Measurements from ENCODE around the gene GPHN. TPM values are rescaled to one million over a fixed set of nuclear protein-coding genes. Genes with fewer than 3 reads are reported as not detected.

The GPHN gene
- total RNA-seq, 1 donor from 2014 or later = 28.5 TPM

DNA sequence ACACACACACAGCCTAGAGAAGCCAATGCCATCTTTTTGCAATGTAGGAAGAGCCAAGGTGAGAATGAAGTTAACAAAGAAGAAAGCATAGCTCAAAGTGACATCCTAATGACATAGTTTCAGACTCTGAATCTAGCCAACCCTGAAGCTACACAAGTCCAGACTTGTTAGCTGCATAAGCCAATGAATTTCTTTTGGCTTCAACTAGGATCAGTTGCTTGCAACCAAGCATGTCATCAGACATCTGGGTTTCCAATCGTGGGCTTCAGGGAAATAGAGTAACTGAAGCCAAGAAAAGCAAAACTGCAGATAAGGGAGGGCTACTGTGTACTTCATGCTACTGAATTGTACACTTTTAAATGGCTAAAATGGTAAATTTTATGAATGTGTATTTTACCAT lies 4.4 kb upstream of the GPHN start:
- Histone ChIP-seq H3K9me3 (no peaks in the 10 kb centered on the region), H3K4me1 (no peaks in the 10 kb centered on the region), H3K36me3 (no peaks in the 10 kb centered on the region), H3K4me3 (no peak overlapping the region), H3K27ac (no peak overlapping the region), H3K27me3 (no peaks in the 10 kb centered on the region)
- ATAC-seq (no peak), DNase-seq (no peak)
- intact Hi-C loops (cut with DNase I) = no loop called here
- TF ChIP-seq CTCF (IDR thresholded peaks at IDR 0.05) = no peak

- no peaks in the 10 kb centered on the region for H3K36me3 ChIP-seq
- DNase-seq (no peak), ATAC-seq (peak; percentile 23)
- no peaks in the 10 kb centered on the region for H3K9me3 ChIP-seq
- peaks cover 8% of the 10 kb centered on the region for H3K4me1 ChIP-seq
- intact Hi-C loops (cut with DNase I) = no loop called here
- no peaks in the 10 kb centered on the region for H3K27me3 ChIP-seq
- TF ChIP-seq CTCF (IDR thresholded peaks at IDR 0.05) = no peak
- peak overlapping the region; percentile 85 for H3K4me3 ChIP-seq
- peak overlapping the region; percentile 83 for H3K27ac ChIP-seq
Measured at GRCh38 chr14:66507181-66507721, 696 bp upstream of the GPHN start.

GRCh38 chr14:66508547-66508845 lies 549 bp downstream of the GPHN start:
- peak overlapping the region; percentile 85 for H3K4me3 ChIP-seq
- DNase-seq (no peak), ATAC-seq (no peak)
- H3K9me3 ChIP-seq = no peaks in the 10 kb centered on the region
- TF ChIP-seq CTCF (IDR thresholded peaks at IDR 0.05) = no peak
- no peaks in the 10 kb centered on the region for H3K36me3 ChIP-seq
- H3K4me1 ChIP-seq = peaks cover 10% of the 10 kb centered on the region
- H3K27me3 ChIP-seq = no peaks in the 10 kb centered on the region
- intact Hi-C loops (cut with DNase I) = no loop called here
- peak overlapping the region; percentile 83 for H3K27ac ChIP-seq

GRCh38 chr14:66508846-66509621 lies 1.1 kb downstream of the GPHN start:
- no peaks in the 10 kb centered on the region for H3K27me3 ChIP-seq
- peak; percentile 73 for DNase-seq

DNA sequence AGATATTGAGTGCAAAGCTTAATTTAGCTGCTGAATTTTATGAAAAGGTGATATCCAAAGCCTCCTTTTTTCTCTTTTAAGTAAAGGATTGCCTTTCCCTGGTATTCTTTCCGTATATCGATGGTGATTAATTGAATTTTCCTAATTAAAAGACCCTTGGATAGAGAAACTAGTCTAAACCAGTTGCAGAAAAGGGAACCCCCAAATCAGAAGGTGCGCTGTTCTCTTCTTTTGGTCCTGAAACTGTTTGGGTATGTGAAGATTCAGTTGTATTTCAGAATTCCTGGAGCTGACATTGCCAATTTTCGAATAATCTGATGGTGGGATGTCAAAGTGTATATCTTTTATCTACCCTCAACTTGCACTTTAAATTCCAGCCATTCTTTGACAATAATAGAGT lies 1.9 kb downstream of the GPHN start:
- ATAC-seq (no peak), DNase-seq (no peak)
- peaks cover 20% of the 10 kb centered on the region for H3K4me1 ChIP-seq
- H3K9me3 ChIP-seq = no peaks in the 10 kb centered on the region
- peak overlapping the region; percentile 85 for H3K4me3 ChIP-seq
- intact Hi-C loops (cut with DNase I) = no loop called here
- no peaks in the 10 kb centered on the region for H3K27me3 ChIP-seq
- no peaks in the 10 kb centered on the region for H3K36me3 ChIP-seq
- no peak overlapping the region for H3K27ac ChIP-seq
- TF ChIP-seq CTCF (IDR thresholded peaks at IDR 0.05) = no peak

More at GRCh38 chr14:66508846-66509621, 1.1 kb downstream of the GPHN start:
- peak; percentile 1 for ATAC-seq
- H3K27ac ChIP-seq = peak overlapping the region; percentile 83
- intact Hi-C loops (cut with DNase I) = no loop called here
- TF ChIP-seq CTCF (IDR thresholded peaks at IDR 0.05) = no peak
- H3K4me3 ChIP-seq = peak overlapping the region; percentile 85
- no peaks in the 10 kb centered on the region for H3K9me3 ChIP-seq
- H3K4me1 ChIP-seq = peaks cover 16% of the 10 kb centered on the region
- no peaks in the 10 kb centered on the region for H3K36me3 ChIP-seq
